Stimulated activated CD8-positive, alpha-beta memory T cell treated with anti-CD3 and anti-CD28 coated beads, Interleukin-7, amount 100 ng/mL, for 48 hours (primary cell): ENCODE results near the gene NR6A1.

Experiments used
- DNase-seq, 2 donors: peaks; one replicate each; pipeline ENCODE4 v3.0.0-alpha.2; 2020; ENCODE audit warnings: low read depth in 1 of 2; ENCODE audit errors: extremely low read depth in 1 of 2

The NR6A1 gene

DNA sequence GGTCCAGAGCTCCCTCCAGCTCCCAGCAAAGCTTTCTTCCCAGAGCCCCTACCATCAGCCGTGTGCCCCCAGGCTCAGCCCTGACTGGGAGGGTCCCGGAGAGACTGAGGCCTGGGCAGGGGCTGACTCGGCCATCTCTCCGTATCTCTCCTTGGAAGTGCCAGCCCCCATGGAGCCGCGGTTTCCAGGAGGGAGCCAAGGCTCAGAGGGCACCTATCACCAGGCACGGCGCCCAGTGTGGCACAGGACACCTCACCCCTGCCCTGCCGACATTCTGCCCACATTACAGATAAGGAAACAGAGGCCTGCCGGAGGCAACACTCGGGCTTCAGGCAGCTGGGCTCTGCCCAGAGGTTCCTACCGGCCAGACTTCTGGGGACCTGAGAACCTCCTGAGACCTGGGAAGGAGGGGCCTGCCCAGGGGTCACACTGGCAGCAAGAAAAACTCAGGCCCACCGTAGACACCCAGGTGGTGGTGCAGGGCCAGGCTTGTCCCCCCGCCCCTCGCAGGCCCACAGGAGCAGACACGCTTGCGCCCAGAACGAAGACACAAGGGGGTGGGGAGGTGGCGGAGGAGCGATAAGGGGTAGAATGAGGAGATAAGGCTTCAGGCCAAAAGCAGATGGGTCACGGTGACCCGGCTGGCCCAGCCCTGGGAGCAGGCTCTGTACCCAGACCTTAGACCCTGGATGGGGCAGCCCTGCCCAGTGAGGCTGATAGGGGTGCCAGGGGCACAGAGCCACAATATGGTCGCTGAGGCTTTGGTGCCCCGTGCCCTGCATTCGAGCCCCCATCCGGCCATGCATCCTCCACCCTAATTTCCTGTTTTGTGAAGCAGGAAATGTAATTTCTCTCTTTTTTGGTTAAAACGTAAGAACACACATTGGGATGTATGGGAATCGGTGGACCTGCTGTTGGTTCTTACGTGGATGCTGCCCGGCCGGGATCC, 275.7 kb downstream of the NR6A1 start:
- DNase-seq: no peak

DNA sequence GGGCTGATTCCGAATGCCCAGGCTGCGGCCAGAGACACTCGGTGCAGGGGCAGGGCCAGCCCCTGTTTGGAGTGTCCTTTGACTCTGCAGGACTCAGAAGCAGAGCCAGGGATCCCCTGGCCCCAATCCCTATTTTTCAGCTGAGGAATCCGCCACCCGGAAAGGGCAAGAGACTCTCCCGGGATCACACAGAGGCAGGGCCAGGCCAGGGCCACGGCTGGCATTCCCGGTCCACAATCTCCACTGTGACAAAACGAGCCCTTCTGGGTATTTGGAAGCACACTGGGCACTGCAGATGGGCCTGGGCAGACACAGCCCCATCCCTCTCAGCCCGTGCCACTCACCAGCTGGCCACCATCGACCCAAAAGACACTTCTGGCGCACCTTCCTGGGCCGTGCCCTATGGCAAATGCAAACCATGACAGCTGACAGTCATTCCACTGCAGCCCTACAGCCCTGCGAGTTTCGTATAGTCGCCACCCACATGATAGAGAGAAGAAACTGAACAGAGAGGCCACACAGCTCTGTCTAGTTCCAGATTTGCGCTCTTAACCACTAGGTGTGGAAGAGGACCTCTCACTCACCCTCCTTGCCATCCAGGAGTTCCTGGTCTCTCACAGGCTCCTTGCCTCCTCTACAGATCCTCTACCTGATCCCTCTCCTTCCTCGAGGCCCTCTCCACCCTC, 277.2 kb downstream of the NR6A1 start:
- DNase-seq: no peak

DNA sequence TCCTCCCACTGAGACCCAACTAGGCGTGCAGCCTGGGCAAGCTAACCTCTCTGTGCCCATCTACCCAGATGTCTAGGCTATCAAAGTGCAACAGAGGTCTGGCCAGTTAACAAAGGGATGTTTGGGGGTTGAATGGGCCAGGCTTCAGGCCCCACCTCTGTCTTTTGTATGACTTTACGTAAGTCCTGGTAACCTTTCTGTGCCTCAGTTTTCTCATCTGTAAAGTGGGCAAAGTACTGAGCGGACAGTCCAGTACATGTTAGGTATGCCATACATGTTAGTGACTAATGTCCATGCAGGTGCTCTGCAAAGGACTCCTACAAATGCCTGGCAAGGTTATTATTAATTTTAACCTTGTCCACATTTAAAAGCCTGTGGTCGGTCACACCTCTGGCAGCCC, 277.9 kb downstream of the NR6A1 start:
- no peak for DNase-seq

DNA sequence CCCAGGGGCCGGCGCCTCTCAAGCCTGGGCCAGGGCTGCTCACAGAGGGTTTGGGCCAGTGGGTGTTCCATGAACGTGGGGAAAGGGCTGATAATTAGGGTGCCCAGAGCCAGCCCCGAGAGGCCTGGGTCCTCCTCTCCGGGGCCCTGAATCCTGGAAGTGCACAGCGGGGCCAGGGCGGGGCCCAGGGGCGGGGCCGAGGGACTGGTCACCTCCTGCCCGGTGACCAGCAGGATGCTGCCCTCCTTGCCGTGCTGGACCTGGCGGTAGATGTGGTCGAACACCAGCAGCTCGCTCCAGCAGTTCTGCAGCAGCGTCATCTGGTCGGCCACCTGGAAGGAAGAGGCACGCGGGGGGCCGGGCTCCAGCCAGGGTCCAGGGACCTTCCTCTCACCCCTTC, 278.3 kb downstream of the NR6A1 start:
- DNase-seq: no peak

DNA sequence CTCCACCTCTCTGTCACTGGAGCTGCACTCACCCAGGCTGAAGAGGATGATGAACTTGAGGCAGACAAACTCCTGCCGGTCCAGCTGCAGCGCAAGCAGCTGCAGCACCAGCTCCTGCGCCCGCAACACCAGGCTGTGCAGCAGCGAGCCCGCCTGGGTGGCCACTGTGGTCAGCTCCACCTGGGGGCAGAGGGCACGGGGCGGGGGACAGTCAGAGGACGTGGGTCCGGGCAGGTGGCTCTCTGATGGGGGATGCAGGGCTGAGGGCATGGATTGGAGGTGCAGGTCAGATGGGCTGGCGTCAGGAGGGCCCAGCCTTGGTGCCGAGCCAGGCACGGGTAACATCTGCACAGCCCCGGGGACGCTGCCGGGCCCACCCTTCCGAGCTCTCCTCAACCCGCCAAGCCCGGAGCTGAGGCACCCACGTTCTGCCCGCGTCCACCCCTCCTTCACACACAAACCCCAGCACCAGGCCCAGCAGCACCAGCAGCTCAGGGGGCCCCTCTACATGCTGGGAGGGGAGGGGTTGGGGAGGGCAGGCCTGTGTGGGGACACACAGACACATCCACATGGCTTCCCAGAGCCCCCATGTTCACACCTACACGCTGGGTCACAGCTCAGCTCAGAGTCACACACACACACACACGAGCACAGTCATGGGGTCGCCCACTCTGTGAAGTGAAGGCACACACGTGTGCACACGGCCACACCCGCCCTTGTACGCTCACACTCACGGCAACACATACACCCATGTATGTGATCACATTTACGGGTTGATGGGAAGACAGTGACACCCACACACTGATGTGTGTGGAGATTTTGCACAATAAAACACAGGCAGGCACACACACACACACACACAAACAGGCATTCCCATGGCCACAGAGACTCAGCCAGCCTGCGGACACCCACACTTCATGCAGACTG, 279.8 kb downstream of the NR6A1 start:
- DNase-seq: no peak

DNA sequence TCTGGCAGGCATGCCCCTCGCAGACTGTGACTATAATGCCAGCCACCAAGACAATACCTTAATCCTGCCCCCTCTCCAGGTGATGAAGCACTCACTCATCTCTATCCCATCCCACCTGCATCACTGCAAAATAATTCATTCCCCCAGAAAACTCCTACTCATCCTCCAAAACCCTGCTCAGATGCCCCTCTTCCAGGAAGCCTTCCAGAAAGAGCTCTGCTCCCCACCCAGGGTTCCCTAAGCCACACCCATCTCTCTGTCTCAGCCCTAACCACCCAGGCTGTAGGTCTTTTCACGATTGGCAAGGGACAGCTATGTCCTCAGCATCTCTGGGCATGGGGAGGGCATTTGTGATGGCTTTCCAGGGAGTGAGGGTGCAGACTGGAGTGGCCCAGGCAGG, 281.1 kb downstream of the NR6A1 start:
- no peak for DNase-seq

DNA sequence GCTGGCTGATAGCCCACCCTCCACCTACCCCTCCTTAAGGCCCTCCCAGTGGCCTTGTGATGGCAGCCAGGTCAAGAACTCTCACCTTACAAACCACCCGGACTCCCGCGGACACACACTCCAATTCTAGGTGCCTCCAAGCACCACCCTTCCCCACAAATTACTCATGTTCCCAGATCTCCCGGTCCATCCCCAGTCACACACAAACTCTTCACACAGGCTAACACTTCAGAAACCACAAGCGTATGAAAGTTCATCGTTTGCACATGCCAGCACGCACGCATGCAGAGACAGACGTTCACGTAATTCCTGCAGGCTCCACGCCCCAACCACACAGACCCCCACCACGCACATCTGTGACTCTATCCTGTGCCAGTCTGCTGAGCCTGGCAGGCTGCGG, 281.9 kb downstream of the NR6A1 start:
- DNase-seq: no peak

DNA sequence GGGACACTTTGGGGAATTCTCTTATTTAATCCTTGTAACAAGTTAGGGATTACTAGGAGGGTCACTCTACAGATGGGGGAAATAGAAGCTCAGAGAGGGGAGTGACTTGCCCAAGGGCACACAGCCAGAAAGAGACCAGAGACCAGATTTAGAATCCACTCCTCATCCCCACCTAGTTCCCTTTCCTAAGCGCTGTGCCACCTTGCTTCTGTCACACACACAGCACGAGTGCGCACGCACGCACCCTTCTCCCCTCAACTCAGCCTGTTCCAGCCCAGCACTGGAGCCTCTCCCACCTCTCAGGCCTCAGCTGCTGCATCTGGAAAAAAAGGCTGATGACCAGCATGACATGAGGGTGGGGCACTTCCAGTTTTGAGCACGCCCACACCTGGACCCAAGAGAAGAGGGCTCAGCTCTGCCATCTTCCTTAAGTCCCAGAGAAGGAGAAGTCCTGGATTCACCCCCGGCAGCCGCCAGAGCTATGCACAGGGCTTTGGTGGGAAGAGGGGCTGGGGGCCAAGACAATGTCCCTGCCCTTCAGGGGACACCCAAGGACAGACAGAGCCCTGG, 282.4 kb downstream of the NR6A1 start:
- no peak for DNase-seq

DNA sequence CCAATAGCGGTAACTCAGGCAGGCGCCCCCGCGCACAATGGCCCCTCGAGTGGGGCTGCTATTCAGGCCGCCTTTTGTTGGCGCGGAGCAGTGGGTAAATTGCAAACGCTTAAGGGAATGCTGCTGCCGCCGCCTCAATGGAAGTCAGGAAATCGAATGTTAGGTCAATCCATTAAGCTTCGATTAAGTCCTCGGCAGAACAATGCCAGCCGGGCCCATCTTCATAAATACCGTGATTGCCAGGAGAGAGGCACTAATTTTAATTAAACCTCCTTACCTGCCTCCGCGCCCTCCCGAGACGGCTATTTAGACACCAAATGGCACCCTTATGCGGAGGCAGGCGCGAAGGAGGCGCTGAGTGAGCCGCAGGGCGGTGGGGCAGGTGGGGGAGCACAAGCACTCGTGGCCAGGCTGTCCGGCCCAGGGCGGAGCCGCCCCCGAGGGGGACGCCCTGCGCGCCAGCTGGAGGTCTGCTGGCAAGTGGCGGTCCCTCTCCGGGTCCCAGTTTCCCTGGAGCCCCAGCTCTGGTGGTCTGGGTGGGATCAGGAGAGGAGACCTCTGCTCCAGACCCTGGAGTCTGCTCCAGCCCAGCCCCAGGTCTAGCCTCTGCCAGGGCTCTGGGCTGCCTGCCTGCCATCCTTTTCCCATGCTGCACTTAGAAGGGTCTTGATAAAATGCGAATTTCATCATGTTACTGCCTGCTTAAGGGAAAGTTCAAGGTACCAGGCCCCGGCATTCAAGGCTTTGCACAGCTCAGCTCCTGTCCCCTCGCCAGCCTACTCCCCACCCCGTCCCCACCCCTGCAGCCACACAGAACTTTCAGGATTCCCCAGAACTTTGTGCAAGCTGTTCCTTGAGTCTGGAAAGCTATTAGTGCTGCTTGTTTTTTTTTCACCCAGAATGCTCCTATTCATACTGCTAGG, 283.6 kb downstream of the NR6A1 start:
- DNase-seq: no peak

DNA sequence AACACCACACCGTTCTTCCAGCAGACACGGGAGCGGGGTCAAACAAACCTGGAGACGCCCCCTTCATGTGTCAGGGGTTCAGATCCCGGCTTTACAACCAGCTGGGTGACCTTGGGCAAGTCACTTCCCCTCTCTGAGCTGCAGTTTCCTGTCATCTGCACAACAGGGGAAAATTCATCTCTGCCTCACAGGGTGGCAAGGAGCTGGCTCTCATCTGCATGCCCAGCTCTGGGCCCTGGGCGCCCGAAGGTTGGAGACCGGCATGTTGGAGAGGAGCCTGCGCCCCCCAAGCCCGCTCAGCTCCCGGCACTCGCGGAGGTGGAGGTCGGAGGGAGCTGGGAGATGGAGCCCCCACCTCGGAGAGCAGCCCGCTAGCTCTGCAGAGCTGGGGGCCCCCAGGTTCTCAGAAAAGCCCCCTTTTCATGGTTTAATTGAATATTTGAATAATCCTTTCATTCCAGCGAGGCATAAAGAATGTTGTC, 284.3 kb downstream of the NR6A1 start:
- no peak for DNase-seq

DNA sequence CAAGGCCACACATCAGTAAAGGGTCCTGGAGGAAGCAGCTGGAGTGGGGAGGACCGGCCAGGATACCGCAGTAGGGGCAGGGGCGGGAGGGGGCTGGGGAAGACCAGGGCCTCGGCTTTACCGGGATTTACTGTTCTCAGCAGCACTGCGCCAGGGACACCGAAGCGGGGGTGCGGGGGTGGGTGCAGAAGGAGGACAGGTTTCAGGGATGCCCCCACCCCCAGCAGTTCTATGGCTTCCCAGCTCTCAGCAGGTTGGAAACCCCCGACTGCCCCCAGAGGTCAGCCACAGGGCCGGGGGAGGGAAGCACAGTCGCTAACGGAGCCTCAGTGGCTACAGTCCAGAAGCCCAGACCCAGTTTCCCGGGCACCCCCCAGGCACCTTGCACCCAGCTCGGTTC, 285.2 kb downstream of the NR6A1 start:
- no peak for DNase-seq

DNA sequence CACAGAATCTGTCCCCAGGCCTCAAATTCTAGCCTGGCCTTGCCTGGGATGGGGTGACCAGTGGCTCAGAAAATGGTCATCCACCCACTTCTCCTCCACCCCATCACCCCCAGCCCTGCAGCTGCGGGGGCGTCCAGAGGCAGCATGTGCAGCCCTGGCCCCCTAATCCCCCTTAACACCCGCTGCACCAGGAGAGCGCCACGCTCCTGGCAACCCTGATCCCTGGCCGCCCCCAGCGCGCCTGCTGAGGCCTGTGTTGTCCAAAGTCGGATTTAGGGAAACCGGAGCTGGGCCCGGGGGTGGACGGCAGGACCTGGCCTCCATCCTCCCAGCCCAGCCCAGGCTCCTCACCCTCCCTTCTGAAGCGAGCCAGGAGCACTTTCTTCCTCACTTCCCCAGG, 285.9 kb downstream of the NR6A1 start:
- DNase-seq: no peak

DNA sequence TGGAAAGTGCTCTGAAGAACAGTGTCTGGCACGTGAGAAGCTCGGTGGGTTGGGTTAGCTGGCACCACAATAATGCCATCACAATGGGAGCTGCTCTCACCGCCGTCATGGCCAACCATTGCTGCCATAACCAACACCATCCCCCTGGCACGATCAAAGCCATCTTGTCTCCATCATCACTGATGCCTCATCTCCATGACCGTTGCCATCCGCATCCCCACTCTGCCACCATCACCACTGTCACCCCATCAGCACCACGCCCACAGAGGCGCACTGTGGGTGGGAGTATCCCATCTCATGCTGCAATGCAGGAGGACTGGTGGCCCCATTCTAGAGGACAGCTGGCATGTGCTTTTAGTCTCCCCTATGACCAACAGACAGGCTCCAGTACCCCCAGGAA, 287.6 kb downstream of the NR6A1 start:
- no peak for DNase-seq

DNA sequence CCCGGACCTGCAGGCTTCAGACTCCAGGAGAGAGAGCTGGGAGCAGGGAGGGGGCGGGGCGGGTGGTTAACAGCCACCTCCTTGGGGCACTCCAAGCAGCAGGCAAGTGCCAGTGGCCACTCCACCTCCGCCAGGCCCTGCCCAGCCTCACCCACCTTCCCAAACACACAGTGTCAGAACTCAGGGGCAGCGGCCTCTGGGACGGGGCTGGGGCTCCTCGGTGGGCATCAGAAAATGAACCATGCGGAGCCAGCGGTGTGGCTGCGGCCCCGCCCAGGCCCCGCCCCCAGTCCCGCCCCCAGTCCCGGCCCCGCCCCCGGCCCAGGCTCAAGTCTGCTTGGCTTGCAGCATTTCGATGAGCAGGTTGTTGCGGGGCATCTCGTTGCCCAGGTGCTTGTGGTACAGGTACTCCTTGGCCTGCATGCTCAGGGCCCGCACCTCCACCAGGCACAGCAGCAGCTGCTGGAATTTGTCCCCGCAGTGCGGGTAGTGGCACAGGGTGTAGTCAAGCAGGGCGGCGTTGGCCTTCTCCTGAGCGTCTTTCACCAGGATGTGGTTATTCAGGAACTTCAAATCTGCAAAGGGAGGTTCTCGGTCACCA, 288.6 kb downstream of the NR6A1 start:
- no peak for DNase-seq

DNA sequence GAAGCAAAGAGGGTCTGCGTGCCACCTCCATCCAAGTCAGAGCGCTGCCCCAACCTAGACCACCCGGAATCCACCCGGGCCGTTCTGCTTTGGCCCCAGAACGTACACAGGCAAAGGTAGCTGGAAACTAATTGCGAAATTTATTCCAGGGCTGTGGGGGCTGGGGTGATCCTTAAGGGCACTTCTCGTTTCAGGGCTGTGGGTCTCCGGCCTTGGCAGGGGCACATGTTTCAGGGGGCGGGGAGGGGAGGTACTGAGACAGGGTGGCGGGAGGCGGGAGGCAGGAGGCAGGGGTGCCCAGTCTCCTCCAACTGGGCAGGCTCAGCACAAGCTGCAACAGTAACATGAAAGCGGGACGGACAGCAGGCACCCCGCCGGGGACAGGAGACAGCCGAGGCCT, 290.0 kb downstream of the NR6A1 start:
- no peak for DNase-seq

DNA sequence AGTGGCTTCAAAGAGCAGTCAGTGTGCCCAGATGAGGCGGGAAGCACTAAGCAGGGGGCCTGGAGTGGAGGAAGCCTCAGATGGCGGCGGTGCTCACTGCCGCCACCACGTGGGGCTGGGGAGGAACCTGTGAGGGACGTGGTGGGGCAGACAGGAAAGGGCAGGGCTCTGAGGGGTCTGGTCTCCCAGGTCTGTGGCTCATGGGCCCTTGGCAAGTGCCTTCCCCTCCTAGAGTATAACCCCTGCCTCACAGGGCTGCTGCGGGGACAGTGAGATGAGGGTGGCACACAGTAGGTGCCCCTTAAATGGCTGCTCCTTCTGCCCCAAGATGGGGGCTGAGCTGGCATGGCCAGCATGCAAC, 290.5 kb downstream of the NR6A1 start:
- DNase-seq: no peak

DNA sequence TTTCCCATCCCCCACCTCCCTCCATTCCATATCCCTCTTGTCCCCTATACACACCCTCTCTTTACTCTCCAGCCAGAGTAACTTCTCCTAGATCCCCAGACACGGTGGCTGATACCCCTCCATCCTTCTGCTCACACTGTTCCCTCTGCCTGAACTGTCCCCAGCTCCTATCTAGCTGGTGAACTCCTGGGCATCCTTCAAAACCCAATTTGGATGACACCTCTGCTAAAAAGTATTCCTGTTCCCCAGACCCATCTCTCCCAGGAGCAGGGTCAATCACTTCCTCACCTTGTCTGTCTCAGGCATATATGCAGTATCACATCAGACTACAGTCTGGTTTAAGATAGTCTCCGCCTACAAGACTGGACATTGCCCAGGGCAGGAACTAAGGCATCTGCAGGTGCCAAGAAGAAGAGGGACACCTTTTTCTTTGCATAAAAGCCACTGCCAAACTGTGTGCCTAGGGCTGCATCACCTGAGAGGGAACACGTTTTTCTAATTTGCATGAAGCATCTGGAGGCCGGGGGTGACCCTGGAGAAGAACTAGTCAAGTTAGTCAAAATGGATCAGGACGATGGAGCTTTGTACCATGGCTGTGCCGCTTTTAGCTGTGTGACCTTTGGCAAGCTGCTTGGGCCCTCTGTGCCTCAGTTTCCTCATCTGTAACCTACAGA, 291.0 kb downstream of the NR6A1 start:
- DNase-seq: no peak

DNA sequence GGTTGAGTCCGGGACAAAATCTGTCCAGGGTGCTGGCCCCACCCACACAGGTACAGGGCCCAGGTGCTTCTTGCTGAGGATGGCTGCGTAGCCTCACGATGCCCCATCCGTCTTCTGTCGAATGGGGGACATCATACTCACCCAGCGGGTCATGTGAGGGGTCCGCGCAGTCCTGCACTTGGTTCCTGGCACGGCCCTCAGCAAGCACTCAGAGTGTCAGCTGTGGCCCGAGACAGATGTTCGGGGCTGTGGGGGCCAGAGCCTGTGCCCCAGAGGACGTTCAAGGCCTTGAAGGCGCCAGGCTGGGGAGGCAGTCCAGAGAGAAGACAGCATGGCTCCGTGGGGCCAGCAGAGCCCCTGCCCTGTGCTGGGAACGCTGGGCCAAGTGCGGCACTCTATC, 291.7 kb downstream of the NR6A1 start:
- DNase-seq: no peak

DNA sequence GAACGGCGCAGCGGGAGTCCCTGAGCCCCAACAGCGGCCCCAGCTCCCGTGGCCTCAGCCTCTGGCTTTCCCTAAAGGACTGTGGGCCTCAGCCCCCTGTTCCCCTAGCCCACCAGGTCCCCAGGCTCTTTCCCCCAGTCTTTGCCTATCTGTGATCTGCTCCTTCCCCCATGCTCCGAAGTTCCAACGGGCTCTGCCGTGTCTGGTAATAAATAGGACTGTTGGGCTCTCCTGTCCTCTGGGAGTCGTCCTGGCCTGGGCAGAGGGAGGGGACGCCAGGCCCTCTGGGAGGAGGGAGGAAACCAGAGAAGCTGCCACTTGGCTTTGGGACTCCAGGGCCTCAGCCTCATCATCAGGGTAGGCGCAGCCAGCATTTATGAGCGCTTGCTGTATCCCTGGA, 292.8 kb downstream of the NR6A1 start:
- no peak for DNase-seq
